Hematopoietic multipotent progenitor cell treated with erythropoietin and hydrocortisone succinate and interleukin-3 and kit ligand, for 8 days (in vitro differentiated cells): ENCODE measurements around the gene ASB13.

Experiments used
- DNase-seq: peaks from one replicate; pipeline ENCODE4 v3.0.0-alpha.2; 2015

Gene ASB13

GRCh38 chr10:5668429-5668828 is 2.0 kb upstream of the ASB13 start:
- DNase-seq: no peak

- no peak for DNase-seq
Observed at GRCh38 chr10:5666841-5667630, 641 bp upstream of the ASB13 start.

- DNase-seq: no peak
Observed at GRCh38 chr10:5665373-5666007, 905 bp downstream of the ASB13 start.

GRCh38 chr10:5663692-5664427 is 2.5 kb downstream of the ASB13 start:
- no peak for DNase-seq

GRCh38 chr10:5662708-5663579 is 3.5 kb downstream of the ASB13 start:
- no peak for DNase-seq

- no peak for DNase-seq
Observed at GRCh38 chr10:5661043-5661442, 5.4 kb downstream of the ASB13 start.

- DNase-seq: no peak
Observed at GRCh38 chr10:5659702-5660528, 6.5 kb downstream of the ASB13 start.

GRCh38 chr10:5658871-5659618 is 7.3 kb downstream of the ASB13 start:
- DNase-seq: no peak

- DNase-seq: peak; percentile 16
Observed at GRCh38 chr10:5656737-5657579, 9.4 kb downstream of the ASB13 start.

- DNase-seq: no peak
Observed at GRCh38 chr10:5655121-5655520, 11.3 kb downstream of the ASB13 start.

- no peak for DNase-seq
Observed at GRCh38 chr10:5654218-5654755, 12.1 kb downstream of the ASB13 start.

GRCh38 chr10:5652746-5653145 is 13.6 kb downstream of the ASB13 start:
- DNase-seq: no peak

GRCh38 chr10:5651388-5651764 is 15.0 kb downstream of the ASB13 start:
- DNase-seq: no peak

GRCh38 chr10:5650664-5651387 is 15.6 kb downstream of the ASB13 start:
- DNase-seq: no peak

GRCh38 chr10:5649746-5650145 is 16.6 kb downstream of the ASB13 start:
- DNase-seq: no peak

- DNase-seq: no peak
Observed at GRCh38 chr10:5648494-5649457, 17.6 kb downstream of the ASB13 start.

GRCh38 chr10:5647507-5648240 is 18.7 kb downstream of the ASB13 start:
- no peak for DNase-seq
